ENCODE results near the gene FXYD3.
A peak's percentile ranks its signal among the peaks of the same experiment; 100 is the strongest.

GRCh38 chr19:35114353-35115176, 1.1 kb upstream of the FXYD3 start:
- TF ChIP-seq CTCF (IDR thresholded peaks at IDR 0.05; ENCODE audit: low read depth, low read length) (peak; percentile 97), EZH2phosphoT487 (IDR thresholded peaks at IDR 0.05; ENCODE audit: low read depth) (no peak)

Measured in OCI-LY3 (cell line).